HEK293 (cell line): Measurements from ENCODE around the gene PUM2.

Experiments used
- CTCF ChIP-seq: fragments of 450-650 bp; formaldehyde crosslinking; IDR thresholded peaks from 2 replicates; pipeline ENCODE4 v1.5.1; 2016; ENCODE audit warnings: missing biosample characterization, missing genetic modification characterization
- KLF16 ChIP-seq: fragments of 450-650 bp; formaldehyde crosslinking; IDR thresholded peaks from 2 replicates; pipeline ENCODE4 v1.5.1; 2017; ENCODE audit warnings: missing biosample characterization, missing genetic modification characterization
- PRDM4 ChIP-seq: fragments of 450-650 bp; formaldehyde crosslinking; IDR thresholded peaks from 2 replicates; pipeline ENCODE4 v1.5.1; 2017; ENCODE audit warnings: missing biosample characterization, missing genetic modification characterization
- SP2 ChIP-seq: fragments of 450-650 bp; formaldehyde crosslinking; IDR thresholded peaks from 2 replicates; pipeline ENCODE4 v1.5.1; 2016; ENCODE audit warnings: missing biosample characterization, missing genetic modification characterization
- TSHZ1 ChIP-seq: fragments of 450-650 bp; formaldehyde crosslinking; IDR thresholded peaks from 2 replicates; pipeline ENCODE4 v1.5.1; 2016; ENCODE audit warnings: missing biosample characterization, missing genetic modification characterization, borderline replicate concordance
- YY1 ChIP-seq: fragments of 450-650 bp; formaldehyde crosslinking; IDR thresholded peaks from 2 replicates; pipeline ENCODE4 v1.5.1; 2018; ENCODE audit warnings: missing biosample characterization, missing genetic modification characterization
- ZBTB26 ChIP-seq: fragments of 450-650 bp; formaldehyde crosslinking; optimal IDR thresholded peaks from 2 replicates; pipeline ENCODE3; 2016; ENCODE audit warnings: missing biosample characterization, mild to moderate bottlenecking, missing genetic modification characterization
- ZNF132 ChIP-seq: fragments of 450-650 bp; formaldehyde crosslinking; IDR thresholded peaks from 2 replicates; pipeline ENCODE4 v1.5.1; 2017; ENCODE audit warnings: missing biosample characterization, missing genetic modification characterization, borderline replicate concordance
- ZNF174 ChIP-seq: fragments of 450-650 bp; formaldehyde crosslinking; IDR thresholded peaks from 2 replicates; pipeline ENCODE4 v1.5.0; 2017; ENCODE audit warnings: missing biosample characterization, mild to moderate bottlenecking, missing genetic modification characterization
- ZNF48 ChIP-seq: fragments of 450-650 bp; formaldehyde crosslinking; IDR thresholded peaks from 2 replicates; pipeline ENCODE4 v1.5.1; 2016; ENCODE audit warnings: missing biosample characterization, missing genetic modification characterization
- ZNF76 ChIP-seq: fragments of 450-650 bp; formaldehyde crosslinking; IDR thresholded peaks from 2 replicates; pipeline ENCODE4; 2016; ENCODE audit warnings: low read depth, missing biosample characterization, missing genetic modification characterization, borderline replicate concordance
- TF ChIP-seq, protein P1 (sequence below): fragments of 450-650 bp; formaldehyde crosslinking; IDR thresholded peaks from 2 replicates; pipeline ENCODE4 v1.5.1; 2016; ENCODE audit warnings: missing biosample characterization, missing genetic modification characterization

DNA sequence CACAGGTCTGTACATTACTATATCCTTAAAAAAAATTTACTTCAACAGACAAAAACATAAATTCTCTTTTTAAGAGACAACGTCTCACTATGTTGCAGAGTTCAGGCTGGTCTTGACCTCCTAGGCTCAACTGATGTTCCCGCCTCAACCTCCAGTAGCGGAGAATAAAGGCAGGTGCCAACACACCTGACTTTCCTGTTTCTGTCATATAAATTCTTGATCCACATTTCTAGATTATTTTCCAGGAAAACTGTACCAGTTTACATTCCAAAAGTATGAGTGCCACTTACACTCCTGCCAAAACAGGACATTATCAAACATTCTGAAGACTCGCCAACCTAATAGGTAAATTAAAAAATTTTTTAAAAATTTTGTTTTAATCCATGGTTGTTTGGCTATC is 48.6 kb downstream of the PUM2 start:
- TF ChIP-seq CTCF (tag by site-specific recombination) (no peak), ZNF76 (tag by site-specific recombination) (no peak), ZNF174 (no peak), ZBTB26 (no peak), ZNF132 (tag by site-specific recombination) (no peak), YY1 (tag by site-specific recombination) (no peak), PRDM4 (tag by site-specific recombination) (no peak), SP2 (tag by site-specific recombination) (no peak), ZNF48 (no peak), KLF16 (no peak), TSHZ1 (no peak)
- TF ChIP-seq, protein P1, sequence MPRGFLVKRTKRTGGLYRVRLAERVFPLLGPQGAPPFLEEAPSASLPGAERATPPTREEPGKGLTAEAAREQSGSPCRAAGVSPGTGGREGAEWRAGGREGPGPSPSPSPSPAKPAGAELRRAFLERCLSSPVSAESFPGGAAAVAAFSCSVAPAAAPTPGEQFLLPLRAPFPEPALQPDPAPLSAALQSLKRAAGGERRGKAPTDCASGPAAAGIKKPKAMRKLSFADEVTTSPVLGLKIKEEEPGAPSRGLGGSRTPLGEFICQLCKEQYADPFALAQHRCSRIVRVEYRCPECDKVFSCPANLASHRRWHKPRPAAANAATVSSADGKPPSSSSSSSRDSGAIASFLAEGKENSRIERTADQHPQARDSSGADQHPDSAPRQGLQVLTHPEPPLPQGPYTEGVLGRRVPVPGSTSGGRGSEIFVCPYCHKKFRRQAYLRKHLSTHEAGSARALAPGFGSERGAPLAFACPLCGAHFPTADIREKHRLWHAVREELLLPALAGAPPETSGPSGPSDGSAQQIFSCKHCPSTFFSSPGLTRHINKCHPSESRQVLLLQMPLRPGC (tag by site-specific recombination): no peak
